Left lung (tissue), 10 donors: ENCODE results near the gene RNASEH2A. TPM values are rescaled to one million over a fixed set of nuclear protein-coding genes. Genes with fewer than 3 reads are reported as not detected.

Experiments used
- ATAC-seq: fragments of 200-7000 bp; cut with Tn5 transposase; one replicate; pipeline ENCODE4 v1.9.1; 2020; ENCODE audit warnings: moderate library complexity
- DNase-seq, 4 donors: peaks; one replicate each; pipeline ENCODE4 v3.0.0-alpha.2; 2013 to 2020
- H3K27ac ChIP-seq, 2 donors: fragments of 200-600 bp; sonication (generic) in 1 of 2; one replicate each; pipeline versions ENCODE4 v1.5.0 to v1.8.0; 2020 to 2021
- H3K27me3 ChIP-seq, 2 donors: fragments of 200-600 bp; sonication (generic) in 1 of 2; one replicate each; pipeline versions ENCODE4 v1.5.0 to v1.8.0; 2020 to 2021
- H3K36me3 ChIP-seq, 2 donors: fragments of 200-600 bp; sonication (generic) in 1 of 2; one replicate each; pipeline versions ENCODE4 v1.5.0 to v1.8.0; 2020 to 2021
- H3K4me1 ChIP-seq, 2 donors: fragments of 200-600 bp; one replicate each; pipeline ENCODE4 v1.8.0; 2021
- H3K4me3 ChIP-seq, 2 donors: fragments of 200-600 bp; sonication (generic) in 1 of 2; one replicate each; pipeline versions ENCODE4 v1.5.0 to v1.8.0; 2020 to 2021; ENCODE audit warnings: mild to moderate bottlenecking in 1 of 2
- H3K9me3 ChIP-seq, 2 donors: fragments of 200-600 bp; sonication (generic) in 1 of 2; one replicate each; pipeline versions ENCODE4 v1.5.0 to v1.8.0; 2020 to 2021
- intact Hi-C, 2 donors: fragments of 100-400 bp; cut with DNase I; formaldehyde crosslinking; loops; one replicate each; pipeline versions ENCODE4 v1.11.2 to v1.14.2; 2022
- polyA plus RNA-seq, 6 donors: library from polyadenylated mRNA; unstranded; fragments of 120-200 nt; gene quantifications; one replicate each; pipeline ENCODE4 v1.2.1, GENCODE V29; 2013; ENCODE audit not compliant: insufficient read length in 6 of 6
- total RNA-seq, 2 donors: library from RNA; stranded (reverse); fragmentation: NEBNext Ultra II Directional; extraction: Animal tissue kit (Norgen Biotek cat#: 25700); gene quantifications; one replicate each; pipeline ENCODE4 v1.2.1, GENCODE V29; 2021
- TF ChIP-seq, protein P1 (sequence below), 2 donors: fragments of 200-600 bp; sonication (generic) in 1 of 2; IDR thresholded peaks; one replicate each; pipeline versions ENCODE4 v1.5.0 to v1.8.0; 2021; ENCODE audit warnings: antibody characterized with exemption in 2 of 2
- donor health status: DM: no; HTN: yes; CAD: no.
- donor health status: DM: no; HTN: no; CAD: no.

The RNASEH2A gene
- total and polyA plus RNA-seq, 8 donors, result 10.9 to 47.4 (median 31.3) TPM

DNA sequence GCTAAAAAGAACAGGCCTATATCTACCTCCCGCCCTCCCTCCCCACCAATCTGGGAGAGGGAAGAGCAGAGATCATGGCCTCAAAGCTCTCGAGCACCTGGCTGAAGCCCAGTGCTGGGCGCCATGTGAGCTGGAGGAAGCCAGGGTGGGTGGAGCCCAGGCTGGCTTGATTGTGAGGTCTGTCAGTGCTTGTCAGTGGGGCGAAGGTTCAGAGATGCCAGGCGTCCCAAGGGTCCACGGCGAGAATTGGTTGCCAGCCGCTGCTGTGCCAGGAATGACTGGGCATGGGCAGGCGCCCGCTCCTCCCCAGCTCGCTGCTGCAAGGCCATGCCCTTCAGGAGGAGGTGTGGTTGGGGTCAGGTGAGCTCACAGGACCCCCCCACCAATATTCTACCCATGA lies 43.3 kb upstream of the RNASEH2A start:
- intact Hi-C loops, result loop anchor here in 1 of 2 donors (5.0 kb wide), 1 partner anchor 34 kb away; no protein-coding TSS in a partner anchor
- Histone ChIP-seq H3K4me3 (no peak overlapping the region), H3K4me1 (peaks cover 0 to 16% of the 10 kb centered on the region in 2 donors), H3K9me3 (no peaks in the 10 kb centered on the region), H3K36me3 (peaks cover 0 to 44% of the 10 kb centered on the region in 2 donors), H3K27ac (no peak overlapping the region), H3K27me3 (peaks cover 0 to under 1% of the 10 kb centered on the region in 2 donors)
- DNase-seq (no peak), ATAC-seq (no peak)
- TF ChIP-seq, protein P1, sequence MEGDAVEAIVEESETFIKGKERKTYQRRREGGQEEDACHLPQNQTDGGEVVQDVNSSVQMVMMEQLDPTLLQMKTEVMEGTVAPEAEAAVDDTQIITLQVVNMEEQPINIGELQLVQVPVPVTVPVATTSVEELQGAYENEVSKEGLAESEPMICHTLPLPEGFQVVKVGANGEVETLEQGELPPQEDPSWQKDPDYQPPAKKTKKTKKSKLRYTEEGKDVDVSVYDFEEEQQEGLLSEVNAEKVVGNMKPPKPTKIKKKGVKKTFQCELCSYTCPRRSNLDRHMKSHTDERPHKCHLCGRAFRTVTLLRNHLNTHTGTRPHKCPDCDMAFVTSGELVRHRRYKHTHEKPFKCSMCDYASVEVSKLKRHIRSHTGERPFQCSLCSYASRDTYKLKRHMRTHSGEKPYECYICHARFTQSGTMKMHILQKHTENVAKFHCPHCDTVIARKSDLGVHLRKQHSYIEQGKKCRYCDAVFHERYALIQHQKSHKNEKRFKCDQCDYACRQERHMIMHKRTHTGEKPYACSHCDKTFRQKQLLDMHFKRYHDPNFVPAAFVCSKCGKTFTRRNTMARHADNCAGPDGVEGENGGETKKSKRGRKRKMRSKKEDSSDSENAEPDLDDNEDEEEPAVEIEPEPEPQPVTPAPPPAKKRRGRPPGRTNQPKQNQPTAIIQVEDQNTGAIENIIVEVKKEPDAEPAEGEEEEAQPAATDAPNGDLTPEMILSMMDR (IDR thresholded peaks at IDR 0.05), result no peak

DNA sequence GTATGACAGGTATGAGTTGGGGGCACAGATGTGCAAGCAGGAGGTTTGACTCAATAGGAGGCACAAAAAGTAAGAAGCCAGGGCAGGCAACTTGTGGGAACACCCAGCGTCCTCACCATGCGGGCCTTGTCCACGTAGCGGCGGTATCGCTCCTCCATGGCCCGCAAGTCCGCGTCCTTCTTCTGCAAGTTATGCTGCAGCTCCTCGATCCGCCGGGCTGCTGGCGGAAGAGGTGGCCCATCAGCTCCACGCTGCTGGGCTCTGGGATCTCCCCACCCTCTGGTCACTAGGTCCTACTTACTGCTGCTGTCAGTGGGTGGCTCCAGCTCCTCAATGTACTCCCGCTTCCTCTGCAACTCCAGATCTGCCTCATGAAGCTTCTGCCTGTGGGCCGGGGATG lies 41.7 kb upstream of the RNASEH2A start:
- Histone ChIP-seq H3K9me3 (no peaks in the 10 kb centered on the region), H3K4me3 (no peak overlapping the region), H3K36me3 (peaks cover 0 to 50% of the 10 kb centered on the region in 2 donors), H3K27me3 (no peaks in the 10 kb centered on the region), H3K27ac (no peak overlapping the region), H3K4me1 (peaks cover 0 to 22% of the 10 kb centered on the region in 2 donors)
- ATAC-seq (no peak), DNase-seq (no peak)
- TF ChIP-seq, protein P1 (IDR thresholded peaks at IDR 0.05), result no peak
- intact Hi-C loops, result loop anchor here (5.0 kb wide), 2 partner anchors 33 to 38 kb away; partner anchors contain the start of genes PRDX2 (in 1 of the 2) and THSD8 (in 1 of the 2)

DNA sequence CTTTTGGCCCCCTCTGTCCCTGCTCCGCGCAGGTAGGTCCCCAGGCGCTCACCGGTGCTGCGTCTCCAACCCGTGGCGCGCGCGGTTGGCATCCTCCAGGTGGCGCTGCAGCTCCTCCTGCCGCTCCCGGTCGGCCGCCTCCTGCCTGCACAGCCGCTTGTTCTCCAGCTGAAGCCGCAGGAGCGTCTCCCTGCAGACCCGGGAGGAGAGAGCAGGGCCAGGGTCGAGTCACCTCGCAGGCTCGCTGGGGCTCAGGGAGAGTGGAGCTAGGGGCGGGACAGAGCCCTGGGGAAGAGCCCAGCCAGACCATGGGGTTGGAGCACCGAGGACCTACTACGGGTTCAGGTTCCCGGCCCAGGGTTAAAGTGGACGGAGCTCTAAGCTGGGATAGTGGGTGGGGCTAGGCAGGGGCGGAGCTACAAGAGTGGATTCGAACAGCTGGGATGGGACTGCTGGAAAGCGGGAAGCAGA lies 40.3 kb upstream of the RNASEH2A start:
- ATAC-seq (peak; percentile 85), DNase-seq (peak in 3 of 4 donors; percentile 78 to 99 (median 83))
- peak overlapping the region in 1 of 2 donors; percentile 41 for H3K4me3 ChIP-seq
- TF ChIP-seq, protein P1 (IDR thresholded peaks at IDR 0.05), result peak; percentile 59 to 96
- H3K27ac ChIP-seq, result peak overlapping the region in 1 of 2 donors; percentile 55
- no peaks in the 10 kb centered on the region for H3K27me3 ChIP-seq
- intact Hi-C loops, result loop anchor here in 1 of 2 donors (5.0 kb wide), 1 partner anchor 36 kb away; the partner anchor contains the start of genes PRDX2 and THSD8
- peaks cover 0 to 57% of the 10 kb centered on the region in 2 donors for H3K36me3 ChIP-seq
- peaks cover 0 to 22% of the 10 kb centered on the region in 2 donors for H3K4me1 ChIP-seq
- H3K9me3 ChIP-seq, result no peaks in the 10 kb centered on the region

DNA sequence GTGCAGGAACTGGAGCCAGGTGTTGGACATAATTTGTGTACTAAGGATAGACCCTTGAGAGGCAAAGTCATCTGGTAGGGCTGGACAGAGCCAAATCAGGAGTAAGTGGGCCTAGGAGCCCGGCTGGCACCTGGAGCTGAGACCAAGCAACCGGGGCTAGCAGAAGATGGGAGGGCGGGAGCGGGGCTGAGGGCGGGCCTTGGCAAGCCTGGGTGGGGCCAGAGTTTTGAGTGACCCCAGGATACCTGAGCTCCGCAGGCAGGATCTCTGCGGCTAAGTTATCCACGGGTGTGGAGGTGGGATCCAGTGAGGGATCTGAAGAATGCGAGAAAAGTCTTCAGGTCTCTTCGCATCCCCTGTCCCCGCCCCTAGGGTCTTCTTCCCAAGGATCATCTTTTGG lies 39.2 kb upstream of the RNASEH2A start:
- H3K27me3 ChIP-seq, result no peaks in the 10 kb centered on the region
- ATAC-seq, result no peak
- H3K9me3 ChIP-seq, result no peaks in the 10 kb centered on the region
- peaks cover 0 to 24% of the 10 kb centered on the region in 2 donors for H3K4me1 ChIP-seq
- DNase-seq, result no peak
- TF ChIP-seq, protein P1 (IDR thresholded peaks at IDR 0.05), result no peak
- peaks cover 0 to 54% of the 10 kb centered on the region in 2 donors for H3K36me3 ChIP-seq
- H3K27ac ChIP-seq, result no peak overlapping the region
- H3K4me3 ChIP-seq, result no peak overlapping the region
- intact Hi-C loops, result loop anchor here in 1 of 2 donors (5.0 kb wide), 1 partner anchor 35 kb away; the partner anchor contains the start of genes PRDX2 and THSD8

DNA sequence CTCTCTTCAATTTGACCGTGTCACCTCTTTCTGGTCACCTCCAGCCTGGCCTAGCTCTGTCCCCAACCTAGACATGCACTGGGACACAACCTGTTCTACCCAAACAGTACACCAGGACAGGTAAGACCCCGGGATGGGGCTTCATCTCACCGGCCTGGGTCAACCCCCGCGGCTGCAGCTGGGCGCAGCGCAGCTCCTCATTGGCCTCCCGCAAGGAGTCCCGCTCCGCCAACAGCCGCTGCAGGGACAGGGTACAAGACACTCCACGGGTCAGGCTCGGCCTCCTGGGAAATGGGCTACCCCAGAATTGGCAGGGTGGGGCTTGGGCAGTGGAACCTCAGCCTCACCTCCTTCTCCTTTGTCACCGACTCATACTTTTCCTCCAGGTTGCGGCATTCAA lies 38.7 kb upstream of the RNASEH2A start:
- H3K36me3 ChIP-seq, result peaks cover 0 to 49% of the 10 kb centered on the region in 2 donors
- H3K27me3 ChIP-seq, result no peaks in the 10 kb centered on the region
- DNase-seq (no peak), ATAC-seq (no peak)
- H3K27ac ChIP-seq, result no peak overlapping the region
- TF ChIP-seq, protein P1 (IDR thresholded peaks at IDR 0.05), result no peak
- intact Hi-C loops, result loop anchor here in 1 of 2 donors (5.0 kb wide), 1 partner anchor 35 kb away; the partner anchor contains the start of genes PRDX2 and THSD8
- no peaks in the 10 kb centered on the region for H3K9me3 ChIP-seq
- no peak overlapping the region for H3K4me3 ChIP-seq
- H3K4me1 ChIP-seq, result peaks cover 0 to 27% of the 10 kb centered on the region in 2 donors
